ENCODE data around the gene NMNAT2. TPM values are rescaled to one million over a fixed set of nuclear protein-coding genes. Genes with fewer than 3 reads are reported as not detected.

NMNAT2 gene
- polyA plus RNA-seq, 3 donors = 0.22 to 0.43 TPM; not detected in 1

DNA sequence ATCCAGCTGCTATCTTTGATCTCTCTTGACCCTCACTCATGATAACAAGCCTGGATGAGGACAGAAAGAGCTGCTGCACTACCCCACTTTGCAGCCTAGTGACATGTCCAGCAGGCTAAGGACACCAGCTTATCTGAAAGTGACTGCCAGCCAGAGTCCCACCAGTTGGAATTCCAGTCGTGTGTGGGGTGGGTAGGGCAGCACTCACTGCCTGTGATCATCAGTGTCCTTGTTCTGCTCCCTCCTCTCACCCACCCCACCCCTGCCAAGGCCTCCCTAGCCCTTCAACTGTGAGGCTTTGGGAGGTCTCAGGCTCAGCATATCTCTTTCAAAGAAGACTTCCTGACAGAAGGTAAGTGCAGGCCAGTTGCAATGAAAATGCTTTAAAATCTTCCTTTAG is 15.5 kb upstream of the NMNAT2 start:
- Histone ChIP-seq H3K4me3 (replicated peaks in 1 of 3; ENCODE audit: low read depth in 2 of 3, low read length in 3 of 3) (no peak overlapping the region), H3K27ac (ENCODE audit: low read depth in 1 of 2, low read length in 2 of 2) (no peak overlapping the region), H3K36me3 (replicated peaks in 1 of 2; ENCODE audit: control insufficient read depth in 1 of 2, insufficient read depth in 2 of 2, low read length in 2 of 2) (no peaks in the 10 kb centered on the region), H3K9ac (ENCODE audit: insufficient read depth, low read length, poor library complexity, severe bottlenecking) (no peak overlapping the region), H2AFZ (ENCODE audit: insufficient read depth, low read depth, low read length, poor library complexity, severe bottlenecking) (no peak overlapping the region), H3K79me2 (ENCODE audit: insufficient read depth, low read length) (no peaks in the 10 kb centered on the region), H3K4me1 (ENCODE audit: control insufficient read depth in 1 of 2, insufficient read depth in 2 of 2, low read length in 2 of 2) (no peaks in the 10 kb centered on the region), H3K9me3 (replicated peaks in 1 of 2; ENCODE audit: control insufficient read depth in 1 of 2, insufficient read depth in 1 of 2, low read length in 2 of 2) (no peaks in the 10 kb centered on the region), H4K20me1 (ENCODE audit: insufficient read depth, low read length) (no peaks in the 10 kb centered on the region), H3K4me2 (replicated peaks; ENCODE audit: extremely low read depth, low read length, poor library complexity, severe bottlenecking) (no peak overlapping the region), H3K27me3 (ENCODE audit: control insufficient read depth in 2 of 2, insufficient read depth in 2 of 2, low read length in 2 of 2) (peaks cover 10% of the 10 kb centered on the region in 2 donors)
- no peak overlapping the region for H3K4me3 Mint-ChIP-seq
- H3K36me3 Mint-ChIP-seq = no peaks in the 10 kb centered on the region
- H3K4me1 Mint-ChIP-seq = no peaks in the 10 kb centered on the region
- peaks cover 0 to 6% (median 2%) of the 10 kb centered on the region in 7 donors for H3K9me3 Mint-ChIP-seq
- intact Hi-C loops (cut with micrococcal nuclease) = no loop called here
- H3K27me3 Mint-ChIP-seq (ENCODE audit: low read depth in 3 of 3) = peaks cover 8 to 11% (median 11%) of the 10 kb centered on the region in 3 donors
- no peak for DNase-seq
- TF ChIP-seq, protein P1, sequence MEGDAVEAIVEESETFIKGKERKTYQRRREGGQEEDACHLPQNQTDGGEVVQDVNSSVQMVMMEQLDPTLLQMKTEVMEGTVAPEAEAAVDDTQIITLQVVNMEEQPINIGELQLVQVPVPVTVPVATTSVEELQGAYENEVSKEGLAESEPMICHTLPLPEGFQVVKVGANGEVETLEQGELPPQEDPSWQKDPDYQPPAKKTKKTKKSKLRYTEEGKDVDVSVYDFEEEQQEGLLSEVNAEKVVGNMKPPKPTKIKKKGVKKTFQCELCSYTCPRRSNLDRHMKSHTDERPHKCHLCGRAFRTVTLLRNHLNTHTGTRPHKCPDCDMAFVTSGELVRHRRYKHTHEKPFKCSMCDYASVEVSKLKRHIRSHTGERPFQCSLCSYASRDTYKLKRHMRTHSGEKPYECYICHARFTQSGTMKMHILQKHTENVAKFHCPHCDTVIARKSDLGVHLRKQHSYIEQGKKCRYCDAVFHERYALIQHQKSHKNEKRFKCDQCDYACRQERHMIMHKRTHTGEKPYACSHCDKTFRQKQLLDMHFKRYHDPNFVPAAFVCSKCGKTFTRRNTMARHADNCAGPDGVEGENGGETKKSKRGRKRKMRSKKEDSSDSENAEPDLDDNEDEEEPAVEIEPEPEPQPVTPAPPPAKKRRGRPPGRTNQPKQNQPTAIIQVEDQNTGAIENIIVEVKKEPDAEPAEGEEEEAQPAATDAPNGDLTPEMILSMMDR (IDR thresholded peaks at IDR 0.05) = no peak
- WGBS (ENCODE audit: insufficient coverage) = no CpG with 5 or more reads among the region's 1 CpG
- H3K27ac Mint-ChIP-seq = no peak overlapping the region

DNA sequence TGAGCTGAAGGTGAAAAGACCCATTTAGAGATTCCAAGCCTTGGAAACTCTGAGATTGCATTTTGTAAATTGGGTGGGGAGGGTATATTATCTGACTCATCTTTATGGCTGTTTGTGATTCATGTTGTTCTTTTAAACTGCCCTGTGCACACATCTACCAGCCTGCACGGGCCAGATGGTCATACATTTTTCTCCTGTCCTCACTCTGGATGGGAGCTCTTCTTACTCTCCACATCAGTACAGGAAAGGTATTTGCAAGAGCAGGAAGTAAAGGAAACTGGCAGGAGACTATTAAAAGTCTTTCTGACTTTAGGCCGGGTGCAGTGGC is 14.3 kb upstream of the NMNAT2 start:
- H3K36me3 ChIP-seq (replicated peaks in 1 of 2; ENCODE audit: control insufficient read depth in 1 of 2, insufficient read depth in 2 of 2, low read length in 2 of 2) = no peaks in the 10 kb centered on the region
- Mint-ChIP-seq H3K36me3 (no peaks in the 10 kb centered on the region), H3K27ac (no peak overlapping the region), H3K27me3 (ENCODE audit: low read depth in 3 of 3) (peaks cover 9 to 12% (median 10%) of the 10 kb centered on the region in 3 donors), H3K9me3 (peaks cover 0 to 4% (median 0%) of the 10 kb centered on the region in 7 donors), H3K4me1 (no peaks in the 10 kb centered on the region), H3K4me3 (no peak overlapping the region)
- no peaks in the 10 kb centered on the region for H3K79me2 ChIP-seq (ENCODE audit: insufficient read depth, low read length)
- no peak overlapping the region for H3K4me2 ChIP-seq (replicated peaks; ENCODE audit: extremely low read depth, low read length, poor library complexity, severe bottlenecking)
- H3K9me3 ChIP-seq (replicated peaks in 1 of 2; ENCODE audit: control insufficient read depth in 1 of 2, insufficient read depth in 1 of 2, low read length in 2 of 2) = no peaks in the 10 kb centered on the region
- H4K20me1 ChIP-seq (ENCODE audit: insufficient read depth, low read length) = no peaks in the 10 kb centered on the region
- intact Hi-C loops (cut with micrococcal nuclease) = no loop called here
- H3K9ac ChIP-seq (ENCODE audit: insufficient read depth, low read length, poor library complexity, severe bottlenecking) = no peak overlapping the region
- DNase-seq = no peak
- H3K27me3 ChIP-seq (ENCODE audit: control insufficient read depth in 2 of 2, insufficient read depth in 2 of 2, low read length in 2 of 2) = peaks cover 10% of the 10 kb centered on the region in 2 donors
- H3K4me3 ChIP-seq (replicated peaks in 1 of 3; ENCODE audit: low read depth in 2 of 3, low read length in 3 of 3) = no peak overlapping the region
- TF ChIP-seq, protein P1 (IDR thresholded peaks at IDR 0.05) = no peak
- WGBS (ENCODE audit: insufficient coverage) = 64% methylated on average over 1 of the region's 2 CpGs
- no peak overlapping the region for H3K27ac ChIP-seq (ENCODE audit: low read depth in 1 of 2, low read length in 2 of 2)
- no peaks in the 10 kb centered on the region for H3K4me1 ChIP-seq (ENCODE audit: control insufficient read depth in 1 of 2, insufficient read depth in 2 of 2, low read length in 2 of 2)
- H2AFZ ChIP-seq (ENCODE audit: insufficient read depth, low read depth, low read length, poor library complexity, severe bottlenecking) = no peak overlapping the region

All from CD14-positive monocyte (primary cell).